ENCODE data around the gene HEXIM2.
A peak's percentile ranks its signal among the peaks of the same experiment; 100 is the strongest.

- TF ChIP-seq POLR2AphosphoS5 (IDR thresholded peaks at IDR 0.05; ENCODE audit: low read depth, low read length) (peak; percentile 13; the same call in 1 of the 2 replicates), TAF1 (IDR thresholded peaks at IDR 0.05; ENCODE audit: borderline replicate concordance, insufficient read depth, low read length) (peak; percentile 58), REST (IDR thresholded peaks at IDR 0.05; ENCODE audit: insufficient read depth in 1 of 2, low read depth in 2 of 2, low read length in 2 of 2) (0 out of 4 replicates have a peak, but pooled peaks have one; percentile 7 to 40), FOXP2 (optimal IDR thresholded peaks at IDR 0.05; ENCODE audit: borderline replicate concordance, extremely low read depth, extremely low read length, insufficient read depth) (peak; percentile 50), SIN3A (IDR thresholded peaks at IDR 0.05; ENCODE audit: borderline replicate concordance, insufficient read depth, low read length) (peak; percentile 87; the same call in 1 of the 2 replicates)
Observed at GRCh38 chr17:45147581-45148182, 14.0 kb upstream of the HEXIM2 start.
